H7 (cell line): Measurements from ENCODE around the gene IFITM10. TPM values are rescaled to one million over a fixed set of nuclear protein-coding genes. Genes with fewer than 3 reads are reported as not detected.

Experiments used
- DNase-seq: peaks from one replicate; pipeline ENCODE4 v3.0.0; 2012
- H3K27me3 ChIP-seq: 2 replicates; pipeline ENCODE4 v1.6.0; 2011; ENCODE audit warnings: mild to moderate bottlenecking, low read length; ENCODE audit not compliant: control insufficient read depth, insufficient read depth
- H3K36me3 ChIP-seq: replicated peaks from 2 replicates; pipeline ENCODE4 v1.5.1; 2011; ENCODE audit warnings: low read length; ENCODE audit not compliant: control insufficient read depth, insufficient read depth
- H3K4me3 ChIP-seq: 2 replicates; pipeline ENCODE4 v1.5.1; 2011; ENCODE audit warnings: low read depth, mild to moderate bottlenecking, control low read depth, low read length, moderate library complexity; ENCODE audit not compliant: insufficient read depth
- total RNA-seq: library from RNA; depleted of rRNA; stranded (reverse); fragments of >200 nt; shearing (Covaris generic); gene quantifications from 2 replicates; pipeline ENCODE4 v1.2.3, GENCODE V29; 2014

IFITM10 gene
- total RNA-seq, 1 experiment from 2014 or later, result 0.42 TPM

DNA sequence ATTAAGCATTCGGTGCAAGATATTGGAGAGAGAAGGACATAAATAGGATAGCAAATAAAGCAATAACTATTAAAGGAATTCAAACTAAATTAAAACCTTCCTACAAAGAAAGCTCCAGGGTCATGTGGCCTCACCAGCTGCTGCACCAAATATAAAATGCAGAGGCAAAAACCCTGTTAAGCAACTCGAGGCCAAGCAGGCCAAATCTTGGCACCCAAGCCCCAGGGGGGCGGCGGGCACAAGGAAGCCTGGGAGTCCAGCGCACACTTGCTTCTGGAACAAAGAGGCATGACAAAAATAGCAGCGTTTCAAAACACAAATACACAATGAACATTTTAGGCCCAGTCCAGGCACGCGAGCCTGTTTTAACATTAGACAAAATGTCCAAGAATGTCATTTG, 32.6 kb downstream of the IFITM10 start:
- DNase-seq, result no peak

DNA sequence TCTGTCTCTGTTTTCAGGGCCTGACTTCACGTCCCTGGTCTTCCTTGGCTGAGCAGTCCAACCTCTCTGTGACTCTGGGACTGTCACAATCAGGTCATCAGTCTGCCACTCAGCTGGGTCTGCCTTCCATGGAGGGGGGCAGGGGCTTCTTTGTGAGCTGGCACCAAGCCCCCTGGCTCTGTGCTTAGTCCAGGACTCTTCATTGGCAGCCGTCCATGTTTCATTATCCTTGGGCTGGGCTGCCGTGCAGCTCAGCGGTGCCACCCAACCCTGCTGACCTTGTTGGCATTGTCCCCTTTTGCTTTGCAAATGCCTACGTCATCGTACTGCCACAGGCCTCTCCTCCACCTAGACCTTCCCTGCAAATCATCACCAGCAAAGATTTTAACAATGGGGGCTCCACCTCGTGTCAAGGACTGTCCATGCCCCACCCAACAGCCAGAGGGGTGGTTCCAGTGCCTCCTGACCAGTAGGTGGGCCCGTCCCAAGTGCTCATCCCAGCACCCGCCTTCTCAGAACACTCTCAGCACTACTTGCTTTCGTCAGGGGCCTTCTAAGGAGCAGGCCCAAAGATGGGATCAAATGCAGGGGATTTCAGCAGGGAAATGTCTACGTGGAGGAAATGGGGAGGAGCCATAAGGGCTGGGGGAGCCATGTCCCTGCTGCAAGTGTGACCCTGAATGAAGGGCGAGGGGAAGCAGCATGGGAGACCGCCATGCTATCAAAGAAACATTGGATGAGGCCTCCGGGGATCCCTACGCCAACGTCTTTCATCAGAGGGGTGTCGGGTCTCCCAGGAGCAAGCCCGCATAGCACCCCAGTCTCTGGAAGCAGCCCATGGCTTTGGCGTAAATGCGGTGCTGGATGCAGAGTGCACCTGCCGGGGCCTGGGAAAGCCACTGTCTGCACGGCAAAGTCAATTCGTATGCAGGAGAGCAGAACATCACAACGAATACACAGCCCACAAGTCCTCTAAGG, 35.2 kb downstream of the IFITM10 start:
- Histone ChIP-seq H3K36me3 (no peaks in the 10 kb centered on the region), H3K27me3 (no peaks in the 10 kb centered on the region), H3K4me3 (no peak overlapping the region)
- no peak for DNase-seq

More for the DNA sequence above, 32.6 kb downstream of the IFITM10 start:
- Histone ChIP-seq H3K27me3 (no peaks in the 10 kb centered on the region), H3K36me3 (no peaks in the 10 kb centered on the region), H3K4me3 (no peak overlapping the region)

DNA sequence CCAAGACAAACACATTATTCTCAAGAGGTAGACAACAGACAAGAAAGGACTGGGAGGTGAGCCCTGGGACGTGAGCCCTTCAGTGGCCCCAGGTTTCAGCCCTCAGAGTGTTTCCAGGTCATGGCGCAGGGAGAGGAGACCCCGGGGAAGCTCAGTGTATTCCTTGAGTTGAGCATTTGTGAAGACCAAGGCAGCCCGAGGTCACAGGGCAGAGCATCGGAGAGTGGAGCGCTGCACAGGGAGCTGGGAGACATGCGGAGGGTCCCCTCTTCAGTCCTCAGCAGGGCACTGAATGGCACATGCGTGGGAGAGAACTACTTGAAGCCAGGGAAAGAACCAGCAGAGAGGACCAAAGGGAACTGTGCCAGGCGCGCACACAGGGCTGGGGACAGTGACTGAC, 41.7 kb downstream of the IFITM10 start:
- Histone ChIP-seq H3K4me3 (no peak overlapping the region), H3K27me3 (peaks cover 4% of the 10 kb centered on the region), H3K36me3 (no peaks in the 10 kb centered on the region)
- DNase-seq, result no peak

DNA sequence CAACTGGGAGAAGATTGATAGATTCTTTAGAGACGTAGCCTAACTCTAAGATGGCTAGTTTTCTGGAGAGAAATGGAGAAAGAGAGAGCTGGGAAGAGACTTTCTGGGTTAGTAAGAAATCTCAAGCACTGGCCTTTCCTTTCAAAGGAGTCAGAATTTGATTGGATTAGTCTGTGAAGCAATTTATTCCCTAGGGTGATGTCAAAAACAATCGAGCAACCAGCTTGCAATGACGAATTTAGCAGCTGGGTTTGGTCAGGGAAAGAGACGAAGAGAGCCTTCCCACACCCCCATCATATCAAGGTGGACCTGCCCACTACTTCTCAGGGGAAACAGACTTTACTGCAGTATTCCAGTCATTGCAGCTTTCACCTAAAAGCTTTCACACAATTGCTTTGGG, 42.6 kb downstream of the IFITM10 start:
- peaks cover 4% of the 10 kb centered on the region for H3K27me3 ChIP-seq
- DNase-seq, result no peak
- H3K4me3 ChIP-seq, result no peak overlapping the region
- H3K36me3 ChIP-seq, result no peaks in the 10 kb centered on the region

DNA sequence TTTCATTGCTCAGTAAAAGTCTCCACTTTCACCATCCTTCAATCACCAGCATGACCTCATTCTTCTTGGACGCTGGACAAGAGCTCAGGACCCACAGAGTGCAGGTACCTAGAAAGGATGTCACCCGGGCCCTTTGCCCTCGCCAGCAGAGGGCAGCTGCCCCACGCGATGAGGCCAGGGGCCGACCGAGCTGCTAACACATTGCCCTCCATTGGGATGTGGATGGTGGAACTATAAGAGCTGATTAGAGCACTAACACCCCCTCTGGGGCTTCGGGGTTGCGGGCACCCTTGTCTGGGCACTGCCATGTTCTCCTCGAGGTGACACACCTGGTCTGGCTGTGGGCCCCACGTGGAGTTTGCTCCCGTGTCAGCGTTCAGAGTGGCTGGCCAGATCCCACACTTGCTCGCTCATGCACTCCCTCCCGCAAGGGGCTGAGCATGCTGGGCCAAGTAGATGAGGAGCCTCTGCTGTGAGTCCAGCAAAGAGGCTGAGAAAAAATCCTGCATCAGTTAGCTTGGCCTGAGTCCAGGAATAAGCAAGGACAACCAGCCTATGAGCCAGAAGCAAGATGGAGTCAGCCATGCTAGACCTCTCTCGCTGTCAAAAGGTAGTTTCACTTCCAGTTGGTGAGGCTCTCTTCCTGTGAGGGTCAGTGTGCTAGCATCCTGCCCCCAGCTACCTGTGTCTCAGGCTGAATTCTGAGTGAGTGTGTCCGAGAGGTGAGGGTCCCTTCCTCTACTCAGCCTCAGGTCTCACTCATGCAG, 43.6 kb downstream of the IFITM10 start:
- peaks cover 4% of the 10 kb centered on the region for H3K27me3 ChIP-seq
- DNase-seq, result peak; percentile 59
- no peak overlapping the region for H3K4me3 ChIP-seq
- no peaks in the 10 kb centered on the region for H3K36me3 ChIP-seq

DNA sequence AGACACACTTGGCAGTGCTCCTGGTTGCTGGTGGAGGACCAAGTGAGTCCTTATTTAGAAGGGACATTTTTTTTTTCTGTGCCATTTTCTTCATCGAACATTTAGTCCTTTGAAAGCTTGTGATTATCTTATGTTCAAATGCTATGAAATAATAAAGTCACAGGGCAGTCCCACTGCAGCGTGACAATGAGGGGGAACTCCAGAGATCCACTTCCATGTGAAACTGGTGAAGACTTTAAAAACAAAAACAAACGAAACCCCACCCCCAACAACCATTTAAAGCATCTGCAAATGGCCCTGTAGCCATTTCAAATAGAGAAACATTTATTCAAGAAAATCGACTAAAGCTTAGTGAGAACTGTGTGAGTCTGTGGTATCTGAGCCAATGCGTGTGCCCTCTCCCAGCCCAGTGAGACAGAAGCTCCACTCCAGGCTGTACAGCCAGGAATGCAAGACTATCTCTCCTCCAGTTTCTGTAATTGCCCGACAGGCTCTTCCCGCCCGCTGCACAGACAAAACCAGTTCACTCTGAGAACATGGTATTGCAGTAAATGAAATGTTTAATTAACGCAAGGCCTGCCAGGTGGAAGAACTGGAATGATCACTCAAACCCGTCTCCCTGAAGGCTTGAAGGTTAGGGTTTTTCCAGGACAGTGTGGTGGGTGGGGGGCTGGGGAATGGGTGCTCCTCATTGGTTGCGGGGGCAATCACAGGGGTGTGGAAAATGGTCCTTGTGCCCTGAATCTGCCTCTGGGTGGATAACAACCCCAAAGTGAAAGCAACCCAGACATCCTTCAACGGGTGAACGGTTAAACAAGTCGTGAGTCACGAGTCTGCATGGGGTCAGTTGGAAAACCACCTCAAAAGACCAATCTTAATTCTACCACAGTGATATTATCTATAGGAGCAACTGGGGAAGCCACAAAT, 45.0 kb downstream of the IFITM10 start:
- no peak overlapping the region for H3K4me3 ChIP-seq
- no peak for DNase-seq
- H3K27me3 ChIP-seq, result peaks cover 4% of the 10 kb centered on the region
- H3K36me3 ChIP-seq, result no peaks in the 10 kb centered on the region

DNA sequence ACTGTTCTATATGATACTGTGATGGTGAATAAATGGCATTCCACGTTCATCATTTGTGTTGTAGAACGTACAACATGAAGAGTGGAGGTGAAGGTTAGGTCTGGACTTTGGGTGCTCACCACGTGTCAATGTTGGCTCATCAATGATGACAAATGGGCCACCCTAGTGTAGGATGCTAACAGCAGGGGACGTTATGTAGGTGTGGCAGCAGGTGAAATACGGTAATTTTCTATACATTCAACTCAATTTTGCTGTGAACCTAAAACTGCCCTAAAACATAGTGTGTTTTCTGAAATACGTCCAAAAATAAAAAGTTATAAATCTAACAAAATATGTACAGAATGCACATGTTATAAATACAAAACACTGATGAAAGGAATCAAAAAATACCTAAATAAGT, 47.2 kb downstream of the IFITM10 start:
- no peaks in the 10 kb centered on the region for H3K36me3 ChIP-seq
- H3K27me3 ChIP-seq, result peaks cover 4% of the 10 kb centered on the region
- H3K4me3 ChIP-seq, result no peak overlapping the region
- no peak for DNase-seq

DNA sequence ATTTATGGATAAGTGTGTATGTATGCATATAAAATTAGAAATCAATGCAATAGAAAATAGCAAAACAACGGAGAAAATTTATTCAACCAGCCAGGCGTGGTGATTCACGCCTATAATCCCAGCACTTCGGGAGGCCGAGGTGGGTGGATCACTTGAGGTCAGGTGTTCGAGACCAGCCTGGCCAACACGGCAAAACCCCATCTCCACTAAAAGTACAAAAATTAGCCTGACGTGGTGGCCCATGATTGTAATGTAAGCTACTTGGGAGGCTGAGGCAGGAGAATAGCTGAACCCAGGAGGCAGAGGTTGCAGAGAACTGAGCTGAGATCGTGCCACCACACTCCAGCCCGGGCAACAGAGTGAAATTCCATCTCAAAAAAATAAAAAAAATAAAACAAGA, 47.9 kb downstream of the IFITM10 start:
- Histone ChIP-seq H3K4me3 (no peak overlapping the region), H3K36me3 (no peaks in the 10 kb centered on the region), H3K27me3 (peaks cover 4% of the 10 kb centered on the region)
- DNase-seq, result no peak

DNA sequence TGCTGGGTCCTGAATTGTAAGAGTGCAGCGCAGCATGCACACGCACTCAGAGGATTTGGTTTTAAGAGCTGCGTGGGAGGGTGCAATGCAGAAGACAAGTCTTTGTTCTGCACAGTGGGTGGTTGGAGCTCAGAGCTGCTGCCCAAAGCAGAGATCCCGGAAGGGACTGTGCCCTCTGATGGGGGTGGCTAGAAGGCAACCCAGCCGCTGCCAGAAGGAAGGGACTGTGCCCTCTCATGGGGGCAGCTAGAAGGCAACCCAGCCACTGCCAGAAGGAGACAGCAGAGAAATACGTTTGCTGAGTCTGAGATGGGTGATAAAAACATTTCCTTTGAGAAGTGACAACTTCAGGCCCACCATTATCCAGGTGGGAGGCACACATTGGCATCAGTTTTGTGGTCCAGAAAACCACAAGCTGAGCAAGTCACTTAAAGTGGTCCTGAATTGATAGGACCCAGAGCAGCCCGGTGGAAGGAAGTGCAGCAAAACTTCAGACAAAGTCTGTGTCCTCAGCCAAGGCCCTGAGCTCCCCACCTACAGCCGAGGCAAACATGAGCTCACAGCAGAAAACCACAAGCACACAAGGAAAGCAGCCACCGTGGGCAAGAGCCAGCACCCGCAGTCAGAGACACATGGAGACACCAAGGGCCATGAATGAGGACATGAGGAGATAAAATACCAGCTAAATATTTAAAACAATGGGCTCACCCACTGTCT, 49.1 kb downstream of the IFITM10 start:
- H3K36me3 ChIP-seq, result no peaks in the 10 kb centered on the region
- DNase-seq, result peak; percentile 61
- no peaks in the 10 kb centered on the region; the same call in 1 of the 2 replicates for H3K27me3 ChIP-seq
- no peak overlapping the region for H3K4me3 ChIP-seq

DNA sequence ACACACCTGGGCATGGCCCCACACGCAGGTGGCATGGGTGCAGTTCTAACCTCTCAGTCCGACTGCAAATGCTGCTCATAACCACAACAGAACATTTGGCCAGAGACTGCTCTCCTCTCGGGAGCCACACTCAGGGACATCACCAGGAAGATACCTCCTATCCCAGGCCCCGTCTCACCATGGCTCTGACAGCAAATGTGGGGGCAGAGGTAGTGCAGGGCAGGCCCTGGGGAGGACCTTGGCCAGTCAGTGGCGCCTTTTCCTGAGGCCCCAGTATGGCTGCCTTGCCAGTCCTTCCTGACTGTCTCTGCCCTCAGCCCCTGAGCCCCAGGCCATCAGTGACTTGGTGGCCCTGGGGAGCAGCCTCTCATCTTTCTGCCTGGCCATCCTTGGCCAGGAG, 50.6 kb downstream of the IFITM10 start:
- H3K27me3 ChIP-seq, result no peaks in the 10 kb centered on the region; the same call in 1 of the 2 replicates

DNA sequence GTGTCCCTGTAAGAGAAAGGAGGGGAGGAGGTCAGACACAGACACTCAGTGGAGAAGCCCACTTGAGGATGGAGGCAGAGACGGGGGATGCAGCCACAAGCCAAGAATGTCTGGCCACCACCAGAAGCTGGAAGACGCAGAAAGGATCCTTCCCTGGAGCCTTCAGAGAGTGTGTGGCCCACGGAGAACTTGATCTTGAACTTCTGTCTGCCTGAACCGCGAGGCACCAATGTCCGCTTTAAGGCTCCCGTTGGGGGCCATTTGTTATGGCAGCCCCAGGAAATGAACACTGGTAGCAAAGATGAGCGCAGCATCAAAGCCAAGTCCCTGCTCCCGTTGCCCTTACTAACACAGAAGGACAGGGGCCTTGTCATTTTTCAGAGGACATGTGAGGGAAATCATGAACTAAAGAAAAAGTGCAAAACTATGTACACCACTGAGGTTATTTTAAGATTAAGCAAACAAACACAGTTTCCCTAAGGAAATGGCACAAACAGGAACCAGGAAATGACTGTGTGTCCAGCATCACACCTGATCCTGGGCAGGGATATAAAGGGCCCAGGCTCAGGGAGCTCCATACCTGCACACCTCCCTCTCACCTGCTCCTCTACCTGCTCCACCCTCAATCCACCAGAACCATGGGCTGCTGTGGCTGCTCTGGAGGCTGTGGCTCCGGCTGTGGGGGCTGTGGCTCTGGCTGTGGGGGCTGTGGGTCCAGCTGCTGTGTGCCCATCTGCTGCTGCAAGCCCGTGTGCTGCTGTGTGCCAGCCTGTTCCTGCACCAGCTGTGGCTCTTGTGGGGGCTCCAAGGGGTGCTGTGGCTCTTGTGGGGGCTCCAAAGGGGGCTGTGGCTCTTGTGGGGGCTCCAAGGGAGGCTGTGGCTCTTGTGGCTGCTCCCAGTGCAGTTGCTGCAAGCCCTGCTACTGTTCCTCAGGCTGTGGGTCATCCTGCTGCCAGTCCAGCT, 53.5 kb downstream of the IFITM10 start, which contains the start of gene KRTAP5-6:
Gene KRTAP5-6 (plus strand): TSS at position 588 of the 963 bp plus-strand sequence. CDS start 51 bp downstream, at position 639.
- Histone ChIP-seq H3K4me3 (no peak within 1 kb of the TSS), H3K36me3 (no peaks in the 10 kb centered on the region), H3K27me3 (peaks cover 3% of the 10 kb centered on the region)
- no peak for DNase-seq

More for the DNA sequence above, 50.6 kb downstream of the IFITM10 start:
- no peak for DNase-seq
- H3K4me3 ChIP-seq, result no peak overlapping the region
- no peaks in the 10 kb centered on the region for H3K36me3 ChIP-seq

DNA sequence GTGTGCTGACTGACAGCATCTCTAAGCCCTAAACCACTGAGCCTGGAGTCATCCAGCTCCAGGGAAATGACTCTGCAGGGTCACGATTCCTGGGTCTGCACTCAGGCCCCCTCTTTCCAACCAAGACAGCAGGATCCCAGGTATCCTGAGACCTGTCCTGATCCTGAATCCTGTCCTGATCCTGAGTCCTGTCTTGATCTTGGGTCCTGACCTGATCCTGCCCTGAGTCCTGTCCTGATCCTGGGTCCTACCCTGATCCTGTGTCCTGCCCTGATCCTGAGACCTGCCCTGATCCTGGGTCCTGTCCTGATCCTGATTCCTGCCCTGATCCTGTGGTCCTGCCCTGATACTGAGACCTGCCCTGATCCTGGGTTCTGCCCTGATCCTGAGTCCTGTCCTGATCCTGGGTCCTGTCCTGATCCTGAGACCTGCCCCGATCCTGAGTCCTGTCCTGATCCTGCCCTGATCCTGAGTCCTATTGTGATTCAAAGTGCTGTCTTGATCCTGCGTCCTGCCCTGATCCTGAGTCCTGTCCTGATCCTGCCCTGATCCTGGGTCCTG, 54.8 kb downstream of the IFITM10 start:
- DNase-seq, result no peak
- no peak overlapping the region for H3K4me3 ChIP-seq
- peaks cover 3% of the 10 kb centered on the region for H3K27me3 ChIP-seq
- no peaks in the 10 kb centered on the region for H3K36me3 ChIP-seq
